ENCODE measurements around the gene SLC22A31.
A peak's percentile ranks its signal among the peaks of the same experiment; 100 is the strongest.

The SLC22A31 gene

GRCh38 chr16:89202422-89203215, 2.3 kb upstream of the SLC22A31 start:
- POLR2A ChIA-PET = no interaction called here
- WGBS (ENCODE audit: insufficient coverage) = 31% methylated on average over 34 of the region's 49 CpGs

GRCh38 chr16:89201439-89202377, 1.4 kb upstream of the SLC22A31 start:
- peaks cover 0 to 9% (median 5%) of the 10 kb centered on the region in 5 experiments for H3K9me3 ChIP-seq (ENCODE audit: control extremely low read depth in 1 of 5, control insufficient read depth in 4 of 5, insufficient read depth in 2 of 5, low read depth in 1 of 5, low read length in 4 of 5)
- POLR2A ChIA-PET = interaction anchor here (0.5 kb wide), 1 partner anchor 16 kb away, joined by 3 read pairs; no protein-coding TSS in a partner anchor
- peaks cover 15 to 78% (median 27%) of the 10 kb centered on the region in 5 experiments for H3K27me3 ChIP-seq (replicated peaks in 2 of 5; ENCODE audit: control insufficient read depth in 4 of 5, insufficient read depth in 5 of 5, low read length in 4 of 5)
- no peak overlapping the region for H3K27ac ChIP-seq (ENCODE audit: insufficient read depth in 1 of 2, low read depth in 1 of 2, low read length in 2 of 2, poor library complexity in 1 of 2, severe bottlenecking in 2 of 2)
- DNase-seq = peak; percentile 64 to 75 (median 74)
- CTCF ChIA-PET = interaction anchor here (1.6 kb wide), 1 partner anchor 15 kb away, joined by 3 read pairs; no protein-coding TSS in a partner anchor
- H3K4me1 ChIP-seq (ENCODE audit: control extremely low read depth in 1 of 4, control insufficient read depth in 4 of 4, insufficient read depth in 4 of 4, low read length in 3 of 4) = peaks cover 0 to 19% (median 16%) of the 10 kb centered on the region in 4 experiments
- H3K4me3 ChIP-seq (ENCODE audit: control insufficient read depth in 1 of 7, extremely low read depth in 1 of 7, insufficient read depth in 4 of 7, low read depth in 2 of 7, low read length in 6 of 7) = peak overlapping the region in 5 of 7 experiments; percentile 23 to 62 (median 46)
- H3K36me3 ChIP-seq (ENCODE audit: control insufficient read depth in 4 of 4, insufficient read depth in 4 of 4, low read length in 3 of 4) = no peaks in the 10 kb centered on the region
- WGBS (ENCODE audit: insufficient coverage) = under 1% methylated on average over 88 of the region's 111 CpGs

More at GRCh38 chr16:89202422-89203215, 2.3 kb upstream of the SLC22A31 start:
- H3K4me1 ChIP-seq (ENCODE audit: control extremely low read depth in 1 of 4, control insufficient read depth in 4 of 4, insufficient read depth in 4 of 4, low read length in 3 of 4) = peaks cover 0 to 19% (median 16%) of the 10 kb centered on the region in 4 experiments
- DNase-seq = peak in 1 of 3 donors; percentile 13
- H3K9me3 ChIP-seq (ENCODE audit: control extremely low read depth in 1 of 5, control insufficient read depth in 4 of 5, insufficient read depth in 2 of 5, low read depth in 1 of 5, low read length in 4 of 5) = peaks cover 0 to 9% (median 5%) of the 10 kb centered on the region in 5 experiments
- CTCF ChIA-PET = no interaction called here
- H3K27me3 ChIP-seq (replicated peaks in 2 of 5; ENCODE audit: control insufficient read depth in 4 of 5, insufficient read depth in 5 of 5, low read length in 4 of 5) = peaks cover 15 to 71% (median 27%) of the 10 kb centered on the region in 5 experiments
- no peaks in the 10 kb centered on the region for H3K36me3 ChIP-seq (ENCODE audit: control insufficient read depth in 4 of 4, insufficient read depth in 4 of 4, low read length in 3 of 4)
- peak overlapping the region in 4 of 7 experiments; percentile 23 to 62 (median 44) for H3K4me3 ChIP-seq (ENCODE audit: control insufficient read depth in 1 of 7, extremely low read depth in 1 of 7, insufficient read depth in 4 of 7, low read depth in 2 of 7, low read length in 6 of 7)
- H3K27ac ChIP-seq (ENCODE audit: insufficient read depth in 1 of 2, low read depth in 1 of 2, low read length in 2 of 2, poor library complexity in 1 of 2, severe bottlenecking in 2 of 2) = no peak overlapping the region

GRCh38 chr16:89200850-89201411, 594 bp upstream of the SLC22A31 start:
- Histone ChIP-seq H3K9me3 (ENCODE audit: control extremely low read depth in 1 of 5, control insufficient read depth in 4 of 5, insufficient read depth in 2 of 5, low read depth in 1 of 5, low read length in 4 of 5) (peaks cover 0 to 9% (median 5%) of the 10 kb centered on the region in 5 experiments), H3K27ac (ENCODE audit: insufficient read depth in 1 of 2, low read depth in 1 of 2, low read length in 2 of 2, poor library complexity in 1 of 2, severe bottlenecking in 2 of 2) (no peak overlapping the region), H3K4me1 (ENCODE audit: control extremely low read depth in 1 of 4, control insufficient read depth in 4 of 4, insufficient read depth in 4 of 4, low read length in 3 of 4) (peaks cover 0 to 19% (median 16%) of the 10 kb centered on the region in 4 experiments), H3K27me3 (replicated peaks in 2 of 5; ENCODE audit: control insufficient read depth in 4 of 5, insufficient read depth in 5 of 5, low read length in 4 of 5) (peaks cover 15 to 78% (median 27%) of the 10 kb centered on the region in 5 experiments), H3K4me3 (ENCODE audit: control insufficient read depth in 1 of 7, extremely low read depth in 1 of 7, insufficient read depth in 4 of 7, low read depth in 2 of 7, low read length in 6 of 7) (peak overlapping the region in 4 of 7 experiments; percentile 26 to 46 (median 42)), H3K36me3 (ENCODE audit: control insufficient read depth in 4 of 4, insufficient read depth in 4 of 4, low read length in 3 of 4) (no peaks in the 10 kb centered on the region)
- ChIA-PET CTCF (interaction anchor here (1.6 kb wide), 1 partner anchor 15 kb away, joined by 3 read pairs; no protein-coding TSS in a partner anchor), POLR2A (interaction anchor here (0.5 kb wide), 1 partner anchor 16 kb away, joined by 3 read pairs; no protein-coding TSS in a partner anchor)
- 2% methylated on average over 40 of the region's 58 CpGs for WGBS (ENCODE audit: insufficient coverage)
- no peak for DNase-seq

- Histone ChIP-seq H3K27me3 (replicated peaks in 2 of 5; ENCODE audit: control insufficient read depth in 4 of 5, insufficient read depth in 5 of 5, low read length in 4 of 5) (peaks cover 15 to 74% (median 27%) of the 10 kb centered on the region in 5 experiments), H3K4me3 (ENCODE audit: control insufficient read depth in 1 of 7, extremely low read depth in 1 of 7, insufficient read depth in 4 of 7, low read depth in 2 of 7, low read length in 6 of 7) (no peak overlapping the region), H3K9me3 (ENCODE audit: control extremely low read depth in 1 of 5, control insufficient read depth in 4 of 5, insufficient read depth in 2 of 5, low read depth in 1 of 5, low read length in 4 of 5) (peaks cover 0 to 9% (median 5%) of the 10 kb centered on the region in 5 experiments), H3K36me3 (ENCODE audit: control insufficient read depth in 4 of 4, insufficient read depth in 4 of 4, low read length in 3 of 4) (no peaks in the 10 kb centered on the region), H3K27ac (ENCODE audit: insufficient read depth in 1 of 2, low read depth in 1 of 2, low read length in 2 of 2, poor library complexity in 1 of 2, severe bottlenecking in 2 of 2) (no peak overlapping the region), H3K4me1 (ENCODE audit: control extremely low read depth in 1 of 4, control insufficient read depth in 4 of 4, insufficient read depth in 4 of 4, low read length in 3 of 4) (peaks cover 0 to 30% (median 27%) of the 10 kb centered on the region in 4 experiments)
- DNase-seq = no peak
- ChIA-PET POLR2A (no interaction called here), CTCF (no interaction called here)
- WGBS (ENCODE audit: insufficient coverage) = 88% methylated on average over 21 of the region's 22 CpGs
These were observed 855 bp downstream of the SLC22A31 start for GRCh38 chr16:89199241-89200123.

- POLR2A ChIA-PET = no interaction called here
- no peak overlapping the region for H3K4me3 ChIP-seq (ENCODE audit: control insufficient read depth in 1 of 7, extremely low read depth in 1 of 7, insufficient read depth in 4 of 7, low read depth in 2 of 7, low read length in 6 of 7)
These were observed 1.7 kb downstream of the SLC22A31 start for GRCh38 chr16:89198417-89199240.

More at GRCh38 chr16:89198417-89199240, 1.7 kb downstream of the SLC22A31 start:
- Histone ChIP-seq H3K4me1 (ENCODE audit: control extremely low read depth in 1 of 4, control insufficient read depth in 4 of 4, insufficient read depth in 4 of 4, low read length in 3 of 4) (peaks cover 0 to 34% (median 32%) of the 10 kb centered on the region in 4 experiments), H3K27ac (ENCODE audit: insufficient read depth in 1 of 2, low read depth in 1 of 2, low read length in 2 of 2, poor library complexity in 1 of 2, severe bottlenecking in 2 of 2) (no peak overlapping the region), H3K36me3 (ENCODE audit: control insufficient read depth in 4 of 4, insufficient read depth in 4 of 4, low read length in 3 of 4) (no peaks in the 10 kb centered on the region), H3K27me3 (replicated peaks in 2 of 5; ENCODE audit: control insufficient read depth in 4 of 5, insufficient read depth in 5 of 5, low read length in 4 of 5) (peaks cover 11 to 69% (median 21%) of the 10 kb centered on the region in 5 experiments), H3K9me3 (ENCODE audit: control extremely low read depth in 1 of 5, control insufficient read depth in 4 of 5, insufficient read depth in 2 of 5, low read depth in 1 of 5, low read length in 4 of 5) (peaks cover 0 to 9% (median 5%) of the 10 kb centered on the region in 5 experiments)
- 96% methylated on average over 17 of the region's 28 CpGs for WGBS (ENCODE audit: insufficient coverage)
- no peak for DNase-seq
- CTCF ChIA-PET = no interaction called here

All from common myeloid progenitor, CD34-positive (primary cell).